GM12864 (cell line): ENCODE results near the gene CYP26C1.

ENCODE experiments used
- DNase-seq: peaks from one replicate; pipeline ENCODE4 v3.0.0-alpha.2; 2011; ENCODE audit warnings: low read depth
- H3K4me3 ChIP-seq: 2 replicates; pipeline ENCODE4 v1.5.1; 2011; ENCODE audit warnings: mild to moderate bottlenecking, low read depth, low read length, control low read depth
- CTCF ChIP-seq: IDR thresholded peaks from 2 replicates; pipeline ENCODE4 v1.5.1; 2011; ENCODE audit warnings: low read depth, mild to moderate bottlenecking, moderate library complexity, low read length, control low read depth, inconsistent platforms; ENCODE audit errors: missing control alignments

The CYP26C1 gene

GRCh38 chr10:93115661-93116383, 55.2 kb downstream of the CYP26C1 start:
- TF ChIP-seq CTCF, result peak; percentile 74
- DNase-seq, result no peak
- no peak overlapping the region for H3K4me3 ChIP-seq
